ENCODE data around the gene CARNS1.

GRCh38 chr11:67376063-67376820 lies 39.2 kb upstream of the CARNS1 start:
- no peak for TF ChIP-seq CTCF (IDR thresholded peaks at IDR 0.05)
- no peak for TF ChIP-seq POLR2A (IDR thresholded peaks at IDR 0.05)
- no peak for TF ChIP-seq POLR2AphosphoS5 (IDR thresholded peaks at IDR 0.05)
- no peak for TF ChIP-seq EP300 (IDR thresholded peaks at IDR 0.05; ENCODE audit: low read depth)
